NCI-H526 (cell line): ENCODE measurements around the gene TPRA1.

Experiments
- DNase-seq, 2 experiments: peaks; one replicate each; lab custom pipeline; 2025; lab: John Stamatoyannopoulos, UW

The TPRA1 gene

GRCh38 chr3:127560051-127560787 is 30.3 kb downstream of the TPRA1 start:
- DNase-seq: no peak

GRCh38 chr3:127556565-127556964 is 34.0 kb downstream of the TPRA1 start:
- DNase-seq: peak in 1 of 2 experiments; percentile 42

- no peak for DNase-seq
Measured at GRCh38 chr3:127555108-127555507, 35.4 kb downstream of the TPRA1 start.

- no peak for DNase-seq
Measured at GRCh38 chr3:127552038-127552437, 38.5 kb downstream of the TPRA1 start.

GRCh38 chr3:127551178-127551577 is 39.4 kb downstream of the TPRA1 start:
- no peak for DNase-seq

GRCh38 chr3:127550468-127551157 is 39.9 kb downstream of the TPRA1 start:
- no peak for DNase-seq

GRCh38 chr3:127549826-127550467 is 40.6 kb downstream of the TPRA1 start:
- peak; percentile 20 to 28 for DNase-seq

GRCh38 chr3:127547761-127548605 is 42.5 kb downstream of the TPRA1 start:
- DNase-seq: peak; percentile 66 to 90

GRCh38 chr3:127546970-127547733 is 43.4 kb downstream of the TPRA1 start:
- DNase-seq: peak; percentile 4 to 66

GRCh38 chr3:127546554-127546953 is 44.0 kb downstream of the TPRA1 start:
- DNase-seq: no peak

GRCh38 chr3:127545711-127546457 is 44.6 kb downstream of the TPRA1 start:
- no peak for DNase-seq

- DNase-seq: no peak
Measured at GRCh38 chr3:127545216-127545615, 45.3 kb downstream of the TPRA1 start.

GRCh38 chr3:127544803-127545201 is 45.7 kb downstream of the TPRA1 start:
- DNase-seq: no peak

GRCh38 chr3:127544192-127544802 is 46.2 kb downstream of the TPRA1 start:
- DNase-seq: peak; percentile 59 to 93

- no peak for DNase-seq
Measured at GRCh38 chr3:127543441-127543840, 47.1 kb downstream of the TPRA1 start.

GRCh38 chr3:127542441-127542952 is 48.0 kb downstream of the TPRA1 start:
- DNase-seq: peak; percentile 26 to 76

GRCh38 chr3:127541320-127541719 is 49.2 kb downstream of the TPRA1 start:
- no peak for DNase-seq

- no peak for DNase-seq
Measured at GRCh38 chr3:127539366-127540060, 51.0 kb downstream of the TPRA1 start.

- no peak for DNase-seq
Measured at GRCh38 chr3:127538569-127538968, 52.0 kb downstream of the TPRA1 start.
